Lower leg skin (tissue), 3 donors: Measurements from ENCODE around the gene CSRP3.

Experiments
- CTCF ChIP-seq, 3 donors: fragments of 450-650 bp; IDR thresholded peaks; one replicate each; pipeline ENCODE4 v1.5.1; 2016; ENCODE audit warnings: antibody characterized with exemption in 3 of 3, mild to moderate bottlenecking in 3 of 3, moderate library complexity in 2 of 3
- POLR2A ChIP-seq, 2 donors: fragments of 450-650 bp; IDR thresholded peaks; one replicate each; pipeline ENCODE4 v1.6.1; 2016 to 2017; ENCODE audit warnings: antibody characterized with exemption in 2 of 2, mild to moderate bottlenecking in 1 of 2, moderate library complexity in 1 of 2

- TF ChIP-seq CTCF (IDR thresholded peaks at IDR 0.05) (no peak), POLR2A (IDR thresholded peaks at IDR 0.05) (no peak)
Measured at GRCh38 chr11:19204836-19205235, 3.1 kb upstream of the CSRP3 start.
